Stimulated activated CD4-positive, alpha-beta T cell treated with anti-CD3 and anti-CD28 coated beads, Interleukin-2, amount 100 ng/mL, for 4 hours (primary cell): ENCODE results near the gene PDCD1.
"Not testable (repeated sequence)": the region's sequence is repeated elsewhere in the genome, so short reads cannot be mapped to it uniquely, and the experiment has no call there.

Experiments used
- DNase-seq: peaks from one replicate; pipeline ENCODE4 v3.0.0-alpha.2; 2020; ENCODE audit warnings: low read depth

Gene PDCD1

DNA sequence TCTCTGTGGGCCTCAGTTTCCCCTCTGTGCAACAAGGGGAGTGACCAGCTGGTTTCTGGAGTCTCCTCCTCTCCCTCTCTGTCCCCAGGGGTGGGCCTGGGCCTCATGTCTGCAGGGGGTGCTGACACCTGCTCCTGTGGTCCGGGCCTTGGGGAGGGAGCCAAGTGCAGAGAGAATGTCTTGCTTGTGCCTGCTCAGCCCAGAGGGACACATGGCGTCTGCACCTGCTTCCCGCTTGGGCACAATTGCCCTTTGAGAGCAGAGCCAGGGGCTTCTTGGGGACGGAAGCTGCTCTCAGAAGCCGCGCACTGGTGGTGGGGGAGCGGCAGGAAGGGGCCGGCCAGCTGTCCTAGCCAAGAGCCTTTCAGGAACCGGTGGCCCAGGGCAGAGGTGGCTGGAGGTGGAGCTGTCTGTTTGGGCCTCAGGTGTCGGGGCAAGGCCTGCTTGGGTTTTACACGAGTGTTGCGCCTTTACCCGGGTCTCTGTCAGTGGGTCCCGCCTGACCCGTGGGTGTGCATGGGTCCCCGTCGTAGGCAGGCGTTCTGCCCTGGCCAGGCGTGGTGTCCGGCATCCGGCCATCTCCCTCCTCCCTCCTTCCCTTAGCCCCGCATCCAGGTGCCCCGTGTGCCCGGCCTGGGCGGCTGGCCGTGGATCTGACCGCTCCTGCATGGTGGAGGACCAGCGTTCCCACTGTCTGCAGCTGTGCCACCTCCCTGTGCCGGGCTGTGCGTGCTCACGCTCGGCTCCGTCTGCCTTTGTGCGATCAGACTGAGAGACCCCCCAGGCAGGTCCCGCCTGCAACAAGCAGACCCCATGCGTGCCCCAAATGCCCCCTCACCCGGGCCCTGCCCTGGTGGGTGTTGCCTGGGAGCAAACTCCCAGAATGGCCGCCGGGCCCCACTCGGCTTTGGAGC is 45.7 kb downstream of the PDCD1 start:
- no peak for DNase-seq

DNA sequence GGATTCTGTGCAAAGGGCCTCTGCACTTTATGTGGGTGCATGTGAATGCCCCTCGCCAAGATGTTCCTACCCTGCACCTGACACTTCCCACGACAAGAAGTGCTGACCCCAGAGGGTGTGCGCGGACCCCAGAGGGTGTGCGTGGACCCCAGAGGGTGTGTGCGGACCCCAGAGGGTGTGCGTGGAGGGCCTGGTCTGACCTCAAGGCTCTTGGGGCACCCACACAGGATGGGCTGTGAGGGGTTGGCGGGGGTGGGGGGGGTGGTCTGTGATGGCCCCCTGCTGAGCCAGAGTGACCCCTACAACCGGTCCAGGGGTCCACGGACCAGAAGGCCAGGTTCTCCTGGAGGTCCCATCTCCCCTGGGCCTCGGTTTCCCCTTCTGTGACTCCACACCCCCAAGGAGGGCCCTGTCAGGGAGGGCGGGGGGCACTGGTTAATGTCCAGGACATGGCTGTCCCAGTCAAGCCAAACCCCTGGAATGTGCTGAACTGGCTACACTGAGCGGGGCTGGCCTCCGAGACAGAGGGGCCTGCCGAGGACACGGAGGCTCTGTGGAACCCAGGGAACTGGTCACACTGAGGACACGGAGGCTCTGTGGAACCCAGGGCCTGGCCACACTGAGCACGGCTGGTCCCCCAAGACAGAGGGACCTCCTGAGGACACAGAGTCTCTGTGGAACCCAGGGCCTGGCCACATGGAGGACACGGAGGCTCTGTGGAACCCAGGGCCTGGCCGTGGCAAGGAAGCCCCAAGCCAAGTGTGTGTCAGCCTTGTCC is 46.6 kb downstream of the PDCD1 start:
- DNase-seq = no peak

DNA sequence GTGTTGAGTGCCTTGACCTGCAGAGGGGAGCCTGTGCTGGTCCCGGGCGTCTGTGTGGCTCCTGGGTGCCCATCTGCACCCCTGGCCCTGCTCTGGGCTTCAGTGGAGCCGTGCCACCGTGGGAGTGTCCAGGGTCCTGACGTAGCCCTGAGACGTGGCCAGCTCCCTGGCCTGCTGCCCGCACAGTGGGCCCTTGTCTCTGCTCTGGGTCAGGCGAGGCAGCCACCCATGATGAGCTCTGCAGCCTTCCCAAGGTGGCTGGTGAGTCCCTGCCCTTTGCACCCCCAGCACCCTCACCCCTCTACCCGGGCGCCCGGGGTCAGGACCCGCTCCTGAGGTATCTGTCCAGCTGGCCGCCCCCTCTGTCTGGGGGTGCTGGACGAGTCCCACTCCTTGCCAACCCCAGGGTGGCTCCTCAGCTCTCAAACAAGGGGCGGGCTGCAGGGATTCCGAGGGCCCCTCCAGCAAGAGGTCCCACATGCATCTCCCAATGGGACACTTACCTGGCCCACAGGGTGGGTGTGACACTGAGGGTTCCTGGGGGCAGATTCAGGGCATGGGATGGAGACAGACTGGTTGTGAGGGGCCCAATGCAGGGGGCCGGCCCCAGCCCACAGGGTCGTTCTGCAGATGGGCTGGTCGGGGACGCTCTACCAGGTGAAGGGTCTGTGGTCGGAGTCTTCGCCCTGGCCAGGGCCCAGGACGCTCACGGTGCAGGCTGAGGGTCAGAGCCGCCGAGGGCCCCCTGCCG is 47.3 kb downstream of the PDCD1 start:
- DNase-seq = no peak

DNA sequence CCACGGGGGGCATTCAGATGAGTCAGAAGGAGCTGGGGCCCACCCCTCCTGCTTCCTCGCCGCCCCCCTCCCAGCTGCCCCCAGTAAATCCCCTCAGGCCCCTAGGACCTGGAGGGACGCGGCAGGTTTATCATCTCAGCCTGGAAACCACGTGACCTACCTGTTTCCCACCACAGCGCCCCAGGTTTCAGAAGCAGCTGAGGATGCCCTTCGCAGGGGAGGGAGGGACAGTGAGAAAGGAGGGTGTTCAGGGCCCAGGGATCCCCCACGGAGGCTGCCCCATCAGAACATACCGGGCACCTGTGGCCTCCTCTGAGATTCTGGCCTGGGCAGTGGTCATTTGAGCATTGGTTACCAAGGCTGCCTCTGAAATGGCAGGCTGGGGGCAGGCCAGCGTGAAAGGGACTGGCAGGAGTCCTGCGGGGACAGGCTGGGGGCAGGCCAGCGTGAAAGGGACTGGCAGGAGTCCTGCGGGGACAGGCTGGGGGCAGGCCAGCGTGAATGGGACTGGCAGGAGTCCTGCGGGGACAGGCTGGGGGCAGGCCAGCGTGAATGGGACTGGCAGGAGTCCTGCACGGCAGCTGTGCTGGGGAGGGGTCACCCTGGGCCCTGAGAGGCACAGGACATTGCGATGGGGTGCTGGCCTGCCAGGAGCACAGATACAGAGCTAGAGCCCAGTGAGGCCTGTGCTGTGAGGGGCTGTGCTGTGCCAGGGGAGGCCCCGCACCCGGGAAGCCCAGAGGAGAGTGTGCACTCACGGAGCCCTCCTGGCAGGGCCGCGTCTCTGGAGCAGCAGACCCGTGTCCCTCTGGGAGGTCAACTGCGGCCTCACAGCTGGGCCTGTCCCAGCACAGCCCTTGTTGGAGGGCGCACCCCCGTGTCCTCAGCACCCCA is 48.1 kb downstream of the PDCD1 start:
- DNase-seq = no peak

DNA sequence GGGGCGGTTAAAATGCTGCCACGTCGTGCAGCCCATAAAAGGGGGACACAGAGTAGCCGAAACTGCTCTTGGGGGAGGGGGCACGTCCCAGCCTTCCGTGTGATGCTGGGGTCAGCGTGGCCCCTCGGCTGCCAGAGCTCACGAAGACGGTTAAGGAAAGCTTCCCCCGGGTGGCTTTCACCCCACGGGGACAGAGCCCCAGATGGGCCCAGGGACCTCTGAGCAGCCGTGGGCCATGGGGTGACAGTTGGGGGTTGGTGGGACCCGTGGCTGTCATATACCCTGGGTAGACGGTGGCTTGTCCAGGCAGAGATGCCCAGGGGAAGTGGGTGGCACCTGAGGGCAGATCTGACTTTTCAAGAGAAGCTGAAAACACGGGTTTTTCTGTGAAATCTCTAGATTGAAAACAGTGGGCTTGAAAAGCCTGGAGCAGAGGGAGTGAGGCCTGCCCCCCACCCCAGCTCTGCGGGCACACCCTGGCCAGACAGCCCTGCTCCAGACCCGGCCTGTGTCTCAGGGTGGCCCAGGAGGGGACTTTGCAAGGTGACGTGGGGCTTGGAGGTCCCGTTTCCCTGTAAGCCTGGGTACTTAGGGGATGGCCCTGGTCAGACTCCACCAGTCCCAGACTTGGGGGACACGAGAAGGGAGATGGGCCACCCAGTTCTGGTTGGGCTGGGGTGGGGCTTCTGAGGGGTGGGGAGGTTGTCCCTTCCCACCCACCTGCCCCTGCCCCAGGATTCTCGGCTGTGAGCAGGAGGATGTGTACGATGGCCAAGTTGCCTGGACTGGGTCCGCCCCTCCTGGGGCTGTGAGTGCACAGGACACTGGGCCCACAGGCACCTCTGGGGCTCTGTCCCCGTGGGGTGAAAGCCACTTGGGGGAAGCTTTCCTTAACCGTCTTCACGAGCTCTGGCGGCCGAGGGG is 49.0 kb downstream of the PDCD1 start:
- no peak for DNase-seq

DNA sequence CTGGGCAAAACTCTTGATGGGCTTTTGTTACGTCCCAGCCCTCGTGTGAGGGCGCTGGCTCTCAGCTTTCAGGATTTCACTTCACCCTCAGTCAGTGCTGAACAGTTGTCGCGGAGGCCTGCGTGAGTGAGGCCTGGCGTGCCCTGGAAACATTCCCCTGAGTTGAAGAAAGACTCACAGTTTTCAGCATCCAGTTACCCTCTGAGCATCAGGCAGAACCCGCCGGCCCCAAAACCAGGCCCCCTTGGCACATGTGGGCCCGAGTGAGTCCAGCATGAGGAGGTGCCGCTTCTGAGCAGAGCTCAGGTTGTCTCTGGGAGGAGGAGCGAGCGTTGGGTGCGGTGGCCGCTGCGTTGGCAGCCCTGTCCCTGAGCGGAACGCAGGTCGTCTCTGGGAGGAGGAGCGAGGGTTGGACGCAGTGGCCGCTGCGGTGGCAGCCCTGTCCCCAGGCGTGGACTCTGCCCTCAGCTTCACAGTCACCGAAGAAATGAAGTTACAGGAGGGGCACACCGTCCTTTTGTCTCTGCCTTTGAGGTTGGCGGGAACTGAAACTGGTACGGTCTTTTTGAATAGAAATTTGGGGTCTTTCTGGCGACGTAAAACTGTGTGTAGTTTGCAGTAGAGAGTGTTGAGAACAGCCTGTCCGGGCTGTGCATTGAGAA is 49.8 kb downstream of the PDCD1 start, which contains the start of gene NEU4:
Gene NEU4, plus strand, starts transcription at position 473 of the 662 bp plus-strand sequence. CDS start 5,292 bp downstream, outside the sequence.
- no peak for DNase-seq

DNA sequence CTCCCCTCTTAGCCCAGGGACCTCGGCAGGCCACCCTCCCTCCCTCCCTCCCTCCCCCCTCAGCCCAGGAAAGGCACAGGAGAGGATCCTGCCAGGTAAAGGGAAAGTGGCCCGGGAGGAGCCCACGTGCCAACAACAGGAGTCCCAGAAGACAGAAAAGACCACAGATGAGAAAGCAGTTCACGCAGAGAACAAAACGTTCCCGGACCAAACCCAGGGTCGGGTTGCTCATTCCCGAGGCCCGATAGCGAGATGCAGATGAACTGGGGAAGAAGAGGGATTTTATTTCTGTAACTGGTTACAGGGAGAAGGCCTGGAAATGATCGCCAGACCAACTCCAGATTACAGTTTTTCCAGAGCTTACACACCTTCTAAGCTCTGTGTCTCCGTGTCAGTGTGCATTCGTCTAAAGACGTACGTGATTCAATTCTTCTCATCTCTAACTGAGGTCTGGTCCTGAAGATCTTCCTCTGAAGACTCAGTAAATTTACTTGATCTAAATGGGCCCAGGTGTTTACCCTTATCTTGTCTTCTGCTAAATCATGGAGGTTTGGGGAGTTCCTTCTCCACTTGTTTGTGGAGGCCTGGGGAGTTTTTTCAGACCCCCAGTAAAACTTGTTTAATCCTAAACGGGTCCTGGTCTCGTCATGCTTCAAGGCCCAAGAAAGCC is 50.5 kb downstream of the PDCD1 start:
- no peak for DNase-seq

DNA sequence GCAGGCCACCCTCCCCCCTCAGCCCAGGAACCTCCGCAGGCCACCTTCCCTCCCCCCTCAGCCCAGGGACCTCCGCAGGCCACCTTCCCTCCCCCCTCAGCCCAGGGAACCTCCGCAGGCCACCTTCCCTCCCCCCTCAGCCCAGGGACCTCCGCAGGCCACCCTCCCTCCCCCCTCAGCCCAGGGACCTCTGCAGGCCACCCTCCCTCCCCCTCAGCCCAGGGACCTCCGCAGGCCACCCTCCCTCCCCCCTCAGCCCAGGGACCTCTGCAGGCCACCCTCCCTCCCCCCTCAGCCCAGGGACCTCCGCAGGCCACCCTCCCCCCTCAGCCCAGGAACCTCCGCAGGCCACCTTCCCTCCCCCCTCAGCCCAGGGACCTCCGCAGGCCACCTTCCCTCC is 52.5 kb downstream of the PDCD1 start:
- not testable (repeated sequence) for DNase-seq

DNA sequence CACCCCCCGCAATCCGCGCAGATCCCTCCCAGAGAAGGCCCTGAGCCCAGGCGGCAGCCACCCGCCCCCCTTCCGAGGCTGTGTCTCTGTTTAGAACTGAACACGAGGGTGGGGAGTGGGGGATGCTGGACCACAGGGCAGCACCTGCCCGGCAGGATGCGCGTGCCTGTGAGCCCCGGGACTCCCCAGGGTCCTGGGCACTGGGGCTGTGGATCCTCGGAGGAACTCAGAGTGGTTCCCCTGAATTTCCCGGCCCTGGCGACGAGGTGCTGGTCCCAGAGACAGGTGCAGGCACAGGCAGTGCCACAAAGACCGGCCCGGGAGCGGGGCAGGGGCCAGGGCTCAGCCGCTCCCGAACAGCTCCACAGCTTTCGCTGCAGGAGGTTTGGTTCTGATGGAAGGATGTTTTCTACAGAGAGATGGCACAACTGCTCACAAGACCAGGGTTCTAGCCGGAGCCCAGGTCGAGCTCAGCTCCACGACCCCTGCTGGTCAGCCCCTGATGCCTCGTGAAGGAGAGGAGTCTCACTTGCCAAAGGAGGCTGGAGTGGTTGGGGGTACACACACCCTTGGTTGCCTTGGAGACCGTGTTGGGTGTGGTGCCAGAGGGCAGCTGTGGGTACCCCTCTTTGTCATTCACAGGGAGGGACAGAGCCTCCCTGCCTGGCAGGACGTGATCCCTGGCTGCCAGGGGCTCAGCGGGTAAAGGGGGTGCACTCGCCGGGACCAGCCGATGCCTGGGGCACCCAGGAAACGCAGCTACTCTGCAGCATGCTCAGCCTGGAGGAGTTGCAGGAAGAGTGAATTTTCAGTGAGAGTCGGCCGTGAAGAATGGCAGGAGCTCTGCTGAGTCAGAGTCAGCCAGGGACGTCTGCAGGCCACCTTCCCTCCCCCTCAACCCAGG is 54.1 kb downstream of the PDCD1 start:
- no peak for DNase-seq

DNA sequence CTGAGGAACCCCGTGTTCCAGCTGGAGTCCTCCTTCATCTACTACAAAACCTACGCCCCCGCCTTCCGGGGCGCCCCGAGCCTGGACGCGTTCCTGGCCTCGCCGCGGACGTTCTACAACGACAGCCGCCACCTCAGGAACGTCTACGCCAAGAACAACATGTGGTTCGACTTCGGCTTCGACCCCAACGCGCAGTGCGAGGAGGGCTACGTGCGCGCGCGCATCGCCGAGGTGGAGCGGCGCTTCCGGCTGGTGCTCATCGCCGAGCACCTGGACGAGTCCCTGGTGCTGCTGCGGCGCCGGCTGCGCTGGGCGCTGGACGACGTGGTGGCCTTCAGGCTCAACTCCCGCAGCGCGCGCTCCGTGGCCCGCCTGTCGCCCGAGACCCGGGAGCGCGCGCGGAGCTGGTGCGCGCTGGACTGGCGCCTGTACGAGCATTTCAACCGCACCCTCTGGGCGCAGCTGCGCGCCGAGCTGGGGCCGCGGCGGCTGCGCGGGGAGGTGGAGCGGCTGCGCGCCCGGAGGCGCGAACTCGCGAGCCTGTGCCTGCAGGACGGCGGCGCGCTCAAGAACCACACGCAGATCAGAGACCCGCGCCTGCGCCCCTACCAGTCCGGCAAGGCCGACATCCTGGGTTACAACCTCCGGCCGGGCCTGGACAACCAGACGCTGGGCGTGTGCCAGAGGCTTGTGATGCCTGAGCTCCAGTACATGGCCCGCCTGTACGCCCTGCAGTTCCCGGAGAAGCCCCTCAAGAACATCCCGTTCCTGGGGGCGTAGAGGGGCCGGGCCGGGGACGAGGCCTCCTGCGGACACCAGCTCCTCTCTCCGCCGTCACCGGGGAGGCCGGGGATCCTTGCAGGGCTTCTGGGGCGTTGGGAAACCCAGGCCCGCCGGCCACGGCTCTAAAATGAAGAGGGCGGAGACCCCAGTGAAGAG is 55.0 kb downstream of the PDCD1 start:
- DNase-seq = no peak

DNA sequence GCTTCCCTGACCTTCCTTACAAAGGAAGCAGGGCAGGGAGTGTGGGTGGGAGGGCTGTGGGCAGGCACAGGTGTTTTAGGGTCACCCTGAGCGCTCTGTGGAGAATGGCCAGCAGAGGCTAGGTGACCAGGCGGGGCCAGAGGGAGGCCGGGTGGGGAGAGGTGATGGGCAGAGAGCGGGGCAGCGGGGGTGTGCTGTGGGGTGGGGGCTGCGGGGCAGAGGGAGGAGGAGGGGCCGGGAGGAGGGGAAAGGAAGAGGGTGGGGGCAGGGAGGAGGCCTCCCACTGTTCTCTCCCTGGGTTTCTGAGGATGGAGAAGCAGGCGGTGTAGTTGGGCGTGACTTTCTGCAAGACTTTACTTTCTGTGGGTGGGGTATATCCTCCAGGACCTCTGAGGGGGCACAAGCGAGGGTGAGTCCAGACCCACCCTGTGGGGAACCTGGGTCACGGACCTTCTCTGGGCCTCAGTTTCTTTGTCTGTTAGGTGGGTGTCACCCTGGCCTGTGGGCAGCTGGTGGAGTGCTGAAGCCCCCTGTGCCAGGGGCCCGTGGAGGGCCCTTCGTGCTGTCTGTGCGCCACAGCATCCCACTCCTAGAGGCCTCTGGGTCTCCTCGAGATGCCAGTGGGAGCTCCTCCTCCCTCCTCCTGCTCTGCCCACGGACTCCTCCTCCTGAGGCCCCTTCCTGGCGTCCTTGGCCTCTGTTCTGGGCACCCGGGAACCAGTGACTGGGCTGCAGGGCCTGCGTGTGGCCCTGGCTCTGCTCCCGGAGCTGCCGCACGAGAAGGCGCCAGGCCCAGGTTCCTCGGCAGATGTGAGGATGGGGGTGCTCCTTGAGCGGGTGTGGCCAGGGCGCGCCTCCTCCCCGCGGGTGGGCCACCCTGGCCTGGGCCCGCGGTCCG is 56.0 kb downstream of the PDCD1 start:
- DNase-seq = no peak

DNA sequence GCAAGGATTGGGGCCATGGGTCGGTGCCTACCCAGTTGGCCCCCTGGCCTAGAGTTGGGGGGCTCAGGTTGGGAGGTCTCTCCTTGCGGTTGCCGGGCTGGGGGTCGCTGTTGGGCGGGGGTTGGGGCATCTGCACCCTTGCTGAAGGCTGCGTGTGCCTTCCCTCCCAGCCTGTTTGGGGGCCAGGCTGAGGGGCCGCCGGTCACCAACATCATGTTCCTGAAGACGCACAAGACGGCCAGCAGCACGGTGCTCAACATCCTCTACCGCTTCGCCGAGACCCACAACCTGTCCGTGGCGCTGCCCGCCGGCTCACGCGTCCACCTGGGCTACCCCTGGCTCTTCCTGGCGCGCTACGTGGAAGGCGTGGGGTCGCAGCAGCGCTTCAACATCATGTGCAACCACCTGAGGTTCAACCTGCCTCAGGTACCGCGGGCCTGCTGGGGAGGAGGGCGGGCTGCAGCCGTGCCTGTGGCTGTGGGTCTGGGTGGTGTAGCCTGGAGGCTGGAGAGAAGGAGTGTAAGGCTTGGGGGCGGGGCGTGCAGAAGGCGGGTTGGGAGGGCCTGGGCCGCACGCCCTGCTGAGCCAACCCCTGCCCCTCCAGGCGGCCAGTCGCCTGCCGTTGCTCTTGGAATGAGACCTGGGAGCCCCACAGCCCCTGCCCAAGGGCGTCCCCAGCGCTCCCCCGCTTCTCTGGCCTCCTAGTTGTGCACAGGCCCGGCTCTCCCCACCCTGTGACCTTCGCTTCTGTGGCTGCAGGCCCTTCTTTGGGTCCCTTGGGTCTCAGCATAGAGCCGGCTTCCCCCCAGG is 56.9 kb downstream of the PDCD1 start:
- DNase-seq = no peak

DNA sequence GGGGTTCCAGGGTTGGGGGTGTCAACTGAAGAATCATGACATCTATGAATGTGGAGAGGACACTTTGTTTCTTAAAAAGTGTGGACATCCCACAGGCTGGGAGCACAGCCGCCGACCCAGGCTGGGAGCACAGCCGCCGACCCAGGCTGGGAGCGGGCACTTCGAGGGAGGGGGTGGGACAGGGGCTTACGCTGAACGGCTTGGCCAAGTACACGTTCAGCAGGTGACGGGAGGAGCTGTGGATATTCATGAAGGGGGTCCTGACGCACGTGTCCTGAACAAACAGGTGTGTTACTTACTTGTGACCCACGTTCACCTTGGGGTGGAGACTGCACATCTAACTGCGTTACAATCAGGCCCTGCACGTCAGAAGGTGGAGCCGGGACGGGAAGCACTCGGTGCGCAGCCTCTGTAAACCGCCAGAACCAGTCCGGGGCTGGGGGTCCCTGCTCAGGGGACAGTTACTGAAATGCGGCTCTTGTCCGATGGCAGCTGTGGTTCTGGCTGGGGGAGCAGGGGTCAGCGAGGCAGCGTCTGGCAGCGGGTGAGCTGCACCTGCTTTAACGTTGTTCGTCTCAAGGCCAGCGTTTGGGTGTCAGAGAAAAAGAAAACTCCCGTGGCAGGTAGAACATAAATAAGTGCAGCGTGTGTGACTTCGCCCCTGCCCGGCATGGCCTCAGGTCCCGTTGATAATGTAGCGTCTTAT is 58.3 kb downstream of the PDCD1 start:
- DNase-seq = not testable (repeated sequence)
